HG02973 (cell line): ENCODE measurements around the gene NKD1.

Experiments
- ATAC-seq: cut with Tn5 transposase; IDR thresholded peaks from one replicate; pipeline ENCODE4 v1.9.1; 2021; ENCODE audit warnings: moderate library complexity; ENCODE audit not compliant: unreplicated experiment

Gene NKD1

DNA sequence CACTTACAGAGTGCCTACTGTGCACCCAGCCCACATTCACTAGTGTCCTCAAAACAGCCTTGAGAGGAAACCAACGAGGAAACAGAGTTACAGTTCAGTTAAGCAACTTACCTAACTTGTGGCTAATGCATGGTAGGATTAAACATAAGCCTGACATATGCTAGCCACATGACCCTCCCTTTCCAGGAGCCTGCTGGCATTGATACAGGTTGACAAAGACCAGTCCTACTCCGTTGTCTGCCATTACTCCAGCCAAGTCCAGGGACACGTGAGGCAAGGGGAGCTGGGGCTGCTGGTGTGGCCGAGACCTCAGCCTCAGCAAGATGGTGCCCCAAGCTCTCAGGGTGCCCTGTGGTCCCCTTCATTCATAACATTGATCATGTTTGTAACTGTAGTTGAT, 95.0 kb downstream of the NKD1 start:
- ATAC-seq, result no peak

DNA sequence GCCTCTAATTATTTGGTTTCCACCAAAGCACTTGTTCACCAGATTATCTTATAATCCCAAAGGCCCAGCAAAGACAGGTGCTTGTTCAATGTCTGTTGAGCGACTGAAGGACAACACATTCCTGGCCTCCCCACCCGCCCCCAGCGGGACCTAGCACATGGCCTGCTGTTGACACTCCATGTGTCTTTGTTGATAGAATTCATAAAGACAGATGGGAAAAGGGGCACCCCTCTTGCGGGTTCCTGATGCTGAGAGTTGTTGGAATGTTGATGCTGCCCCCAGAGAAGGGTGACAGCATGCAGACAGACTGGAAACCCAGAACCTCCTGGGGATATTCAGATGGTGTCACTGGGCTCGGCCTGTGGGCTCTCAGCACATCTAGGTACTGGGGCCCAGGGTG, 96.0 kb downstream of the NKD1 start:
- no peak for ATAC-seq

DNA sequence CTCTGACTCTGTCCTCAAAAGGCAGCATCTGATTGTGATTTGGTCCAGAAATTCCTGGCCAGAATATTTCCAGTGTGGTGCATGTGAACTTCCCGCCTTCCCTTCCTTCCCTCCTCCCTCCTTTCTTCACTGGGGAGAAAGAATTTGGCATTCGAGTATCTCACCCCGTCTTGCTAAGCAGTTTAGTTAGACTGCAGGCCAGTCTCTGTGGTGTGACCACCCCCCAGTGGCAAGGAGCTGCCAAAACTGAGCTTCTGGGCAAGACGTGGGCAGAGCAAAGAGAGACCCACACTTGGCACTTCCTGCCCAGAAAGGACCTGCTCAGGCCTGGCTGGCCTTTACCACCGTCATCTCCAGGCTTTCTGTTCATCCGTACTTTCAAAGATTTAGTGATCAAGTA, 96.5 kb downstream of the NKD1 start:
- ATAC-seq, result no peak

DNA sequence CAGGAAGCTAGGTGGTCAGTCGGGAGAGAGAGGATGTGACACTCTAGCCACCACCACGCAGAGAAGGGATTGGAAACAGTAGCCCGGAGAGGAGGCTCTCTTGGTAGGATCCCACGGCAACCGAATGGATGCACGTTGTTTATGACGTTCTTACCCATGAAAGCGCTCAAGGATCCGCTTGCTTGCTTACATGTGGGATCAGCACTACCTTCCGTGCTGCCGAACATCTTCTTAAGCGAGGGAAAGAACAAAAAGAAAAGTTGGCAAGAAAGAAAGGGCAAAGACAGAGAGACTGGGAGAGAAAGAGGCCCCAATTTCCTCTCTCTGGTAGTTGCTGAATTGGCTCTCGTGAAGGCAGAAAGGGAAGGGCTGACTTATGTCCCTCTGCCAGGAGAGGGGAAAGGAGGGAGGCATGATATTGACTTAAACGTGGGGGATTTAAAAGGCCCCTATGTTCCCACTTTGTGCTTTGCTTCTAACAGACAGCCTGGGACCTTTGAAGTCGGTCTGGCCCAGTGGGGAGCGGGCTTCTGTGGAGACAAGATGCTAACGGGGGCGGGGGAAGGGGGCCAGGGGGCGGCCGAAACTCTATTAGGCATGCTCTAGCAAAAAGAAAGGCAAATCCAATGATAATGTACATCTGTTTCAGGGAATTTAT, 97.5 kb downstream of the NKD1 start:
- ATAC-seq, result no peak

DNA sequence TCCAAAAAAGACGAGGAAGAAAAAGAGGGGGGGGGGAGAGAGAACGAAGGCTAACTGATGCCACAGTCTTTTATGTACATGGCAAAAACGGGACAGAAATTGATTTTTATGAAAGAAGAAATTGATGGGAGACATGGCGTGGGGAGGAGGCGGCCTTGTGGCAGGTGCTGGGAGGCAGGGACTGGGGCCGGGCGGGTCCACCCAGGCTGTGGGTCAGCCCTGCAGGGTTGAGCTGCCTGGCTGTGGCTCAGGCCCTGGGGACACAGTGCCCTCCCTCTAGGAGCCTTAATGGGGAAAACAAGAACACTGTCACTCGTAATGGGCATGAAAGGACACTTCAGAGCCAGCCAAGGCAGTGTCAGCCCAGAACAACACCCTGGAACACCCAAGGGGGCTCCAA, 98.1 kb downstream of the NKD1 start:
- no peak for ATAC-seq

DNA sequence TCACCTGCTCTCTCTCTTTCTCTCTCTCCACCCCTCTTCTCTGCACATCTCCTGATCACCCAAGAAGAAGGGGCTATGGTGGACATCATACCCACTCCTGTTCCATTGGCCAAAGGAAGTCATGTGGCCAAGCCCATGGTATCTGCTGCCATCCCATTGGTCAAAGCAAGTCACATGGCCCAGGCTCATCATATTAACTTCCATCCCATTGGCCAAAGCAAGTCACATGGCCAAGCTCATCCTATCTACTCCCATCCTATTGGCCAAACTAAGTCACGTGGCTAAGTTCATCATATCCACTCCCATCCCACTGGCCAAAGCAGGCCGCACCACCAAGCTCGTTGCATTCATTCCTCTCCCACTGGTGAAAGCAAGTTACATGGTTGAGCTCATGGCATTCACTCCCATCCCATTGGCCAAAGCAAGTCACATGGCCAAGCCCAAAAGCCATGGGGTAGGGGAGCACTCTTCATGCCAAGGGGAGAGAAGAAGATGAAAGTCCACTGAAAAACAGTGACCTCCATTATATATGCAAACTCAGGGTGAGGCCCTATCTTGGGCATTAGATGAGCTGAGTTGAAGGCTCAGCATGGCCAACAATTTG, 103.7 kb downstream of the NKD1 start:
- ATAC-seq, result no peak

DNA sequence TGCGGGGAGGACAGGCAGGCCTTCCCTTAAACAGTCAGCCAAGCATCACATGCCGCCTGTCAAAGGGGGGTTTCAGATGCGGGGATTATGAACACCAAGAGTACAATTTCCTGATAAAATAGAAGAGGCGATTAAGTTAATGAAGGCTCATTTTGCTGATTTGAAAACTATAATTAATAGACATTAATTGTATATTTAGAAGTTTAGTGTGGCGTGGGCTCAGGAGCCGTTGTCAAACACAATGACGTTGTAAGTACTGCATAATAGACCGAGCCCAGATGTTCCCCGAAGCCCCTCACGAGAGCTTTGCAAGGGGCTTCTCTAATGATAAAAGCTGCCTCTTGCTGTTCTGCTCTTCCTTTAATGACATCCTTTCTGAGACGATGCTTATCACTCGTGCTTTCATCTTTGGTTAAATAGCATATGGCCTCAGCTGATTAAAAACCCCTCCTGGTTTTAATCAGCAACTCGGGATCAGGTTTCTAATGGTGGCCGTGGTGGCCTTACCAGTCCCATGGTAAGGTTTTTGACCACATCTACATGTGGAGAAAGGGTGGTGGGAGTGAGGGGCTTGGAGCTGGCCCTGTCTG, 104.7 kb downstream of the NKD1 start:
- no peak for ATAC-seq

DNA sequence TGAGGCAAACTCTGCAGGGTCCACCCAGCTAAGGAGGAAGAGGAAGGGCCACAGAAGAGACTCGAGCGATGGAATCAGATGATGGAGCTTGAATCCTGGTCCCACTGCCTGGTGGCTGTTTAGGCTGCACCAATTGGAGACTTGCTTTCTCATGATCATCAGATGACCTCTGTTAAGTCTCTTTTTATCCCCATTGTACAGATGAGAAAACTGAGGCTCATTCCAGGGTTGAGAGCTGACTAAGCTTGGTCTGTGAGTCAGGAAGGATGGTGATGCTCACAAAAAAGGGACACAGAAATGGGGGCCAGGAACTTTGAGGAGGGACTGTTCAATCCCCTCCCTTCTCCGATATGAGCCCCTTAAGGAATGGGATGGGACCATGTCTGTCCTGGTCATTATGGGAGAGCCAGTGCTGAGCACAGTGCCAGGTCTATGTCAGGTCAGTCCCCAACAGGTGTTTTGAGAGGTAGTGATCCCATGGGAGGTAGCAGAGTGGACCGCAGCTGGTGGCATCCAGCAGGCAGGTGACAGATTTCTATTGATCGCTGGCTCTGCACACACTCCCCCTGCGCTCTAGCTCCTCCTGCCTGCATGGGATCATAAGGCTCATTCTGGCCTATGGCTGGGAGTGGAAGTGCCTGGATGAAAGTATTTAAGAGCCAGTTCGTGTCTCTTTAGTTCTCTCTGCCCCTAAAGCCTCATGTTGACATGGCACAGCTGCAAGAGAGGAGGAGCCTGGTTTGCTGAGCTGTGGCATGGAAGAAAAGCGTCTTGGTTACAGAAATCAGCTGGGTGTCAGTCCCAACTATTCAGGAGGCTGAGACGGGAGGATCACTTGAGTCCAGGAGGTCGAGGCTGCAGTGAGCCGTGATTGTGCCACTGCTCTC, 105.7 kb downstream of the NKD1 start:
- no peak for ATAC-seq

DNA sequence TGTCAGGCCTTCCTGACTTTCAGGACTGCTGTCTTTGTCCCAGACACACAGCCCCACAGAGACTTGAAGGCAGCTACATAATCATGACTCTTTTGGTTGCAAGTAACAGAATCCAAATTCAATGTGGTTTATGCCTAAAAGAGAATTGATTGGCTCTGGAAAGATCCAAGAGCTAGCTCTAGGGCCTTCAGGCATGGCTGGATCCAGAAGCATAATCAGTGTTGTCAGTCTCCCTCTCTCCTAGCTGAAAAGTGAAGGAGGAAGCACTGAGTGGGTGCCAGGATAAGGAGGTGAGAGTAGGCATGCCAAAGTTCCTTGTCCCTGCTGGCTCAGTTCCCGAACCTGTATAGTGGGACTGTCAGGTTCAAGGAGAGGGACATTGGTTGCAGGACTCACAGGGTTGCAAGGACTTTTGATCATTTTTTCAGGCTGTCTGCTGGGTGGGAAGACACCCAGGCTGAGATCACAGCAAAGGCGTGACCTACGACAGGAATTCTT, 107.4 kb downstream of the NKD1 start:
- no peak for ATAC-seq

DNA sequence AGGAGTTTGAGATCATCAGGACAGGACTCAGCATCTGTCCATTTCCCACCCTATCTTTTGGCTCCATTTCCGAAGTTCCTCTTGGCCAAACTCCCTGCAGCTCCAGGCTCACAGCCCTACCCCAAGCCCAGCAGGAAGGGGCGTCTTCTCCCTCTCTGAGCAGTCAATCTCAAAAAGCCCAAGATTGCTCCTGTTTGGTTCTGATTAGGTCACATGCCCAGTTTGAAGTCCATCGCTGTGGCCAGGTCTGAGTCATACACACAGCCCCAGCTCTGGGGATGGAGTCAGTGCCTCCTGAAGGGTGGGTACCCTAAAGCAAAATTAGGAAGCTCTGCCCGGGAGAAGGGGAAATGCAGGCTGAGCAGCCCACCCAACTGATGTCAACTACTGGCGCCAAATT, 109.0 kb downstream of the NKD1 start:
- ATAC-seq, result no peak

DNA sequence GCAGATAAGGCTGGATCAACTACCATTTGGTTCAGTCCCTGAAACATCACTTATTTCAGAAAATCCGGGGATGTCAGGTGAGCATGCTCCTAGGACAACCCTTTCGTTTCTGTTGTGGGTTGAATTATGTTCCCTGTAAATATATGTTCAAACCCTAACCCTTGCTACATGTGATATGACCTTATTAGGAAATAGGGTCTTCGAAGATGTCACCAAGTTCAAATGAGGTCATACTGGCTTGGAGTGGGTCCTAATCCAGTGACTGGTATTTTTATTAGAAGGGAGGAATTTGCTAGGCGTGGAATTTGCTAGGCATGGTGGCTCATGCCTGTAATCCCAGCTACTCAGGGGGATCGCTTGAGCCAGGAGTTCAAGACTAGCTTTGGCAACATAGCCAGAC, 111.6 kb downstream of the NKD1 start:
- no peak for ATAC-seq

DNA sequence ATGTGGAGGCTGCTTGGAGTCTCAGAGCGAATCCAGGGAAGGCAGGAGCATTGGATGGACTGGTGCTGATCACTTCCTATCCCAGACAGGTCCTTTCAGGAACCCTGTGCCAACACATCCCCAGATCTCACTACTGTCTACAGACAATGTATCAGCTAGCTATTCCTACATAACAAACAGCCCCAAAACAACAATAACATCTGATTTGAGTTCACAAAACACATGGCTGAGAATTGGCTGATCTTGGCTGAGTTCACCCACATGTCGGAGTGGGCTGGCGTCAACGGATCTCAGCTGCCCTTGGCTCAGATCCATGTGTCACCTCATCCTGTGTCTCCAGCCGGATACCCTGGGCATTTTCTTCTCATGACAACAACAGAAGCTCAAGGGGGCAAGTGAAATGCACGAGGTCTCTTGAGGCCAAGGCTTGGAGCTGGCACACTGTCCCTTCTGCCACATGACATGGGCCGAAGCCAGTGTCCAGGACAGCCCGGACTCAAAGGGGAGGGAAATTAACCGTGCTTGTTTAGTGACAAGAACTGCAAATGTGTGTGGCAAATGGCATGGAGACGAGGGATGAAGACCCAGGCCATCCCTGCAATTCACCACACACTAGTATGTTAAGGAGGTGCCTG, 114.2 kb downstream of the NKD1 start:
- no peak for ATAC-seq

DNA sequence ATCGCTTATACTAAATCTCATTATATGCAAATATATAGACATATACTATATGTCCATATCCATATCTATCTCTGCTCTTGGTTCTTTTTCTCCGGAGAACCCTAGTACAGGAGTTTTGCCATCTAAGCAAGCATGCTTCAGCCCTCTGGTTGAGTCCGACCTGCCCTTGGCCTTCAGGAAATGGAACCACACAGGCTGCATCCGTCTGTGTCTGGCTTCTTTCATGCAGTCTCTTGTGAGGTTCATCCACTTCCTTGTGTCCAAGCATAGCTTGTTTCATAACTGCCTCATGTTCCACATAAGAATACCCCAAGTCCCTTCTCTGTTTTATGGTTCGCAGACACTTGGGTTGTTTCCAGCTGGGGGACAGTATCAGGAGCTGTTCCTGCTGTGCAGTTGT, 116.1 kb downstream of the NKD1 start:
- ATAC-seq, result no peak

DNA sequence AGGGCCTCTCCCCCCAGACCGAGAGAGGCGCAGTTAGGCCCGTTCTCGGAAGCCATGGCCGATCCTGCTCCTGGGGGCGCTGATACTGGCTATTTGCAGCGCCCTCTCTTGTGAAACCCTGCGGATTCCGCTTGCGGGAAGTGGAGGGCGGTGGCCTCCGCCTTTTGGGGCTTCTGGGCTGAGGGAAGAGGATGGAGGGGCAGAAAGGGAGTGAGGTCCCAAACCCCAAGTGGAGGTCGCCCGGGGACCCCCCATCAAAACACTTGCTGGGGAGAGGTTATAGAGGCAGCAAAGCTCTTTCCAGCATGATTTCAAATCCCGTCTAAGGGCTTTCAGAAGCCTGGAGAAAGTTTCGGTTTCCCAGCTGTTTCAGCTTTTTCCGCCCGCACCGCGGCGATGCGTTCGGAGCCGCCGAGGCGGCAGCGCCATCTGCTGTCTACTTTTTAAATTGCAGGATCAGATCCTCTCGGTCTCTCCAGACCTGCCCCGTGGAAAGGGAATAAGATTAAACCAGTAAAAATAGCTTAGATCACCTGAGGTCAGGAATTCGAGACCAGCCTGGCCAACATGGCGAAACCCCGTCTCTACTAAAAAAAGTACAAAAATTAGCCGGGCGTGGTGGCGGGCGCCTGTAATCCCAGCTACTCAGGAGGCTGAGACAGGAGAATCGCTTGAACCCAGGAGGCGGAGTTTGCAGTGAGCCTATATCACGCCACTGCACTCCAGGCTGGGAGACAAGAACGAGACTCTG, 117.1 kb downstream of the NKD1 start:
- ATAC-seq, result no peak

DNA sequence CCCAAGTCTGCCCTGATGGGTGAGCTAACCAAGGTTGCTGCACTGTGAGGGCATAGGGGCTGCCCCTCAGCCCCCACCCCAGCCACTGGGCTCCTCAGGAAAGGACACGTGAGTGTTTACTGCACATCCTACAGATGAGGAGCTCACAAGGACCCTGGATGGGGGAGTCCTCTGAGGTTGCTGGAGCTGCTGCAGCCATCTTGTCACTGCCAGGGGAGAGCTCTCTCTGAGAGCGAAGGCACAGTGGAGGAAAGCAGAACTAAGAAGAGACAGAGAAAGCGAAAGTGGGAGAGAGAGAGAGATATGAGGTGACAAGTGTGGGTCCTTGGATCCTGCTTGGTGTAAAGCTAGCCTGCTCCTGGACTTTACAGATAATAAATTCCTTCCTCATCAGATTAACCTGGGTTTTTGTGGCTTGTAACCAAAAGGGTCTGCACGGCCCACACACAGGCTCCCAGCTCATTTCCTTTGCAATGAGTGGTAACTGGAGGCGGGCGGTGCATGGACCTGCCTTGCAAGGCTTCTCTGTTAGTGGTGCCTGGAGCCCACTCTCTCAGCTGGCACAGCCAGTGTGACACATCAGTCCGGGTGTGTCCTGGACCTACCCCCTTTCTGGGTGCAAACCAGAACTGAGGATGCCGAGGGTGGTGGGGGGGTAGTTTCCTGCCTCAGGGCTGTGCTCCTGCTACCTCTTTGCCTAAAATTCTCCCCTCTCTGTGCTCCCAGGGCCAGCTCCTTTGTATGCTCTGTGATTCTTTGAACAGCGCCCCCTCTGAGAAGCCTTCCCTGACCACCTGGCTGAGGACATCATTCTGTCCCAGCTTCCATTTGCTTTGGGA, 118.7 kb downstream of the NKD1 start:
- ATAC-seq, result peak; percentile 87

DNA sequence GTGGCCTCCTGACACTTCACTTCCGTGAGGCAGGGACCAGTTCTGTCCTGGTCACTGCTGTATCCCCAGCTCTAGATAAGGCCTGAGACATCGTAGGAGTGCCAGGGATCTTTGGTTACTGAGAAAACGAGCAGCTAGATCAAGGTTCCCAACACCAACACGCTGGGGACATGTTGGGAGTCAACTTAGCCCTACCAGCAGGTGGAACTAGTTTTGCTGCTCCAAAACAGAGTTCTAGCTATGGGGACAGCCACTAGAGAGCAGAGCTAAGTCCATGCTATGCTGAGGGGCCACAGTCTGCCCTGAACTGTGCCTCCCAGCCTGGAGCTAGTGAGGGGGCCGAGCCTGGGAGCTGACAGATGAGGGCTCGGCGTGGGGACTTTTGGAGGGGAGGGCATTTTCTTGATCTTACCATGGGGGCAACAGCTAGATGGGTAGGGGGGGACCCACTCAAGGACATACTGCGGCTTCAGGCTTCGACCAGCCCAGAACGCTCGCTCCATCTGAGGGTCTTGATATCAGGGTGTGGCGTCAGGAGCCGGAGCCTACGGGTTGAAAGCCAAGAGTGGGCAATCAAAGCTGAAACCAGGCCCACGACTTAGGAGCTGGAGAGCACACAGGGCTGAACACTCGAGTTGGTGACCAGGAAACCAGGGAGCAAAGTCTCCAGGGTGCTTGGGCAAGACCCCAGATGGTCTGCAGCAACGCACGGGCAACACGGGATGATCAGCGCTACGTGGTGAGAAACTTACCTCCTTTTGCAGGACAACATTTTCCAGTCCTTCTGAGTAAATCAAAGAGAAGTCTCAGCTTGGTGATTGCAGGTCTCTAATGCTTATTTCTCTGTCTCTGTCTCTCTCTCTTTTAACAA, 119.5 kb downstream of the NKD1 start:
- ATAC-seq, result no peak

DNA sequence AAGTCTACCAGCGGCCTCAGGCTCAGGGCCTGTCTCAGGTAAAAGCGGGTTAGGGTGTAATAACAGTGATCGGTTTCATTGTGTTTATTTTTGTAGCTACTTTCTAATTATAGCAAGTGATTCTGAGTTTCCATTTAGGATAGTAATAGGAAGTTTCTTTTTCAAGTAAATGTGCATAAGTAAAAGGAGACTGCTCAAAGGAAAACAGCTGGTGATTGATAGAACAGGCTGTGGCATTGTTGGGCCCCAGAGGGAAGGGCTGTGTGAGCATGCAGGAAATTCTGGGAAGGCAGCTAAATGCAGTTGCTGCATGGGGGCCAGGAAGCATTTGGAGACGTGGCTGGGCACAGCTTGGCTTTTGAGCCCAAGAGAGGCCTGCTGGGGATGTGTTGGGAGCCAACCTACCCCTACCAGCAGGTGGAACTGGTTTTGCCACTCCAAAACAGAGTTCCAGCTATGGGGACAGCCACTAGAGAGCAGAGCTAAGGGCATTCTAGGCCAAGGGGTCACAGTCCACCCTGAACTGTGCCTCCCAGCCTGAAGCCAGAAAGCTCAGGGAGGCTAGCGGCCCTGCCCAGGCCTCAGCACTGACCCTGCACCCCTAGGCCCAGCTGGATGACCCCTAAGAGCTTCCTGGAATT, 120.3 kb downstream of the NKD1 start:
- no peak for ATAC-seq

DNA sequence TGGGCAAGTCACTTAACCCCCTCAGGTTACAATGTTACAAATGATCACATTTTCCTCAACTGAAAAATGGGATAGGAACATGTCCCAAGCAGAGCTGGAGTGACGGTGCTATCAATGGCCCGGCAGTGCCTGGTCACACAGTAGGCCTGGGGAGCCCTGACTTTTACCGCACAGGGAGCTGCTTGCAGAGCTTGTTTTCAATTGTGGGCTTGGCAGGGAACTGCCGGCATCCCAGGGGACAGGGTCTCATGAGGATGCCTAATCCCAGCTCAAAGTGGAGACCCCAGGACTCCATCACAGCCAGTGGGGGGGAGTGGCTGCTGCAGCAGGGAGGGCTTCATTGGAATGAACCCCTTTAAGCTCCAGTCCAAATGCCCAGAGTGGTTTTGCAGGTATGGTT, 121.5 kb downstream of the NKD1 start:
- no peak for ATAC-seq
